OCI-LY7 (cell line): ENCODE measurements around the gene SAE1.

Experiments used
- EZH2phosphoT487 ChIP-seq: fragments of 200-600 bp; sonication (generic); IDR thresholded peaks from 2 replicates; pipeline ENCODE4 v1.6.1; 2018; ENCODE audit warnings: low read depth, borderline replicate concordance, mild to moderate bottlenecking, mixed run types, antibody characterized with exemption, low read length, moderate library complexity, mixed read lengths
- TF ChIP-seq, protein P1 (sequence below): fragments of 200-600 bp; sonication (generic); conservative IDR thresholded peaks from 2 replicates; pipeline ENCODE4 v1.5.1; 2014; ENCODE audit warnings: mild to moderate bottlenecking, antibody characterized with exemption, low read length, moderate library complexity, mixed read lengths

DNA sequence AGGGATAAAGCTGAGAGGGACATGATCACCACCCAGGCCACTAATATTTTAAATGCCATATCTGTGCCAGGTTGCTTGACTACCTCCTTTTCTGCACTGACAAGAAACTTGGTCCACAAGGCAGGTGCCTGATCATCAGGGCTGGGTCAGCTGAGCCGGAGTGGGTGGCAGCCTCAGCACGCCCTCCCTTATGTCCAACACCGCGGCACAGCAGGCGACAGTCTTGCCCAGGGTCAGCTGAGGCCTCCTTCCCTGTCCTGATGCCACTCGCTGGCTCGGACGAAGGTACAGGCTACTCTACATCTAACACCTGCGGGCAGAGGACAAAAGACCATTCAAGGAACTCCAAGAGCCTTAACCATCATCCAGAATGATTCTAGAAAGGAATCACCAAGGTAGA lies 33.9 kb upstream of the SAE1 start:
- TF ChIP-seq, protein P1, sequence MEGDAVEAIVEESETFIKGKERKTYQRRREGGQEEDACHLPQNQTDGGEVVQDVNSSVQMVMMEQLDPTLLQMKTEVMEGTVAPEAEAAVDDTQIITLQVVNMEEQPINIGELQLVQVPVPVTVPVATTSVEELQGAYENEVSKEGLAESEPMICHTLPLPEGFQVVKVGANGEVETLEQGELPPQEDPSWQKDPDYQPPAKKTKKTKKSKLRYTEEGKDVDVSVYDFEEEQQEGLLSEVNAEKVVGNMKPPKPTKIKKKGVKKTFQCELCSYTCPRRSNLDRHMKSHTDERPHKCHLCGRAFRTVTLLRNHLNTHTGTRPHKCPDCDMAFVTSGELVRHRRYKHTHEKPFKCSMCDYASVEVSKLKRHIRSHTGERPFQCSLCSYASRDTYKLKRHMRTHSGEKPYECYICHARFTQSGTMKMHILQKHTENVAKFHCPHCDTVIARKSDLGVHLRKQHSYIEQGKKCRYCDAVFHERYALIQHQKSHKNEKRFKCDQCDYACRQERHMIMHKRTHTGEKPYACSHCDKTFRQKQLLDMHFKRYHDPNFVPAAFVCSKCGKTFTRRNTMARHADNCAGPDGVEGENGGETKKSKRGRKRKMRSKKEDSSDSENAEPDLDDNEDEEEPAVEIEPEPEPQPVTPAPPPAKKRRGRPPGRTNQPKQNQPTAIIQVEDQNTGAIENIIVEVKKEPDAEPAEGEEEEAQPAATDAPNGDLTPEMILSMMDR: no peak
- TF ChIP-seq EZH2phosphoT487: no peak
